Measurements from ENCODE around the gene BCL7C.
"Not testable (repeated sequence)": the region's sequence is repeated elsewhere in the genome, so short reads cannot be mapped to it uniquely, and the experiment has no call there.

Gene BCL7C

DNA sequence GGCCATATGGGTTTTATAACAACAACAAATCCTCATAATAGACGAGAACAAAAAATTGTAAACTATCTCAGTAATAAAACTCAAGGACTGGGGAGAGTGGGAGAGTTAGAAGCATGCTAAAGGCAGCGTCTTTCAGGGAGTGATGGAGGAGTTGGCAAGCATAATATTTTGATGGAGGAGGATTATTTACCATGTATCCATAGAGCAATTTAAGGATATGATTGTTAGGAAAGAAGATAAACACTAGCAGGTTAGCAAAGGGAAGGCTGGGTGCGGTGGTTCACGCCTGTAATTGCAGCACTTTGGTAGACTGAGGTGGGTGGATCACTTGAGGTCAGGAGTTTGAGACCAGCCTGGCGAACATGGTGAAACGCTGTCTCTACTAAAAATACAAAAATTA is 27.8 kb downstream of the BCL7C start:
- no peak overlapping the region for H3K4me3 Mint-ChIP-seq

DNA sequence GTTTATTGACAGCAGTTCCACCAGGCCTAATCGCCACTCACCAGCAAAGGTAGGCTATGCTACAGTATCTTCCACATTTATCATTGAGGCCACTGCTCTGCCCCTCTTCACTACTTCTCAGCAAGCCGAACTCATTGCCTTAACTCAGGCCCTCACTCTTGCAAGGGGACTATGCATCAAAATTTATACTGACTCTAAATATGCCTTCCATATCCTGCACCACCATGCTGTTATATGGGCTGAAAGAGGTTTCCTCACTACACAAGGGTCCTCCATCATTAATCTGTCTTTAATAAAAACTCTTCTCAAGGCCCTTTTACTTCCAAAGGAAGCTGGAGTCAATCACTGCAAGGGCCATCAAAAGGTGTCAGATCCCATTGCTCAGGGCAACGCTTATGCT is 30.7 kb downstream of the BCL7C start:
- H3K9me3 Mint-ChIP-seq, H3K27ac Mint-ChIP-seq, H3K4me3 Mint-ChIP-seq, H3K4me1 Mint-ChIP-seq, H3K36me3 Mint-ChIP-seq, H3K27me3 Mint-ChIP-seq: not testable (repeated sequence)

More for the DNA sequence above, 27.8 kb downstream of the BCL7C start:
- no peaks in the 10 kb centered on the region for H3K4me1 Mint-ChIP-seq
- no peaks in the 10 kb centered on the region for H3K27me3 Mint-ChIP-seq
- H3K27ac Mint-ChIP-seq: no peak overlapping the region
- H3K36me3 Mint-ChIP-seq: no peaks in the 10 kb centered on the region
- no peaks in the 10 kb centered on the region for H3K9me3 Mint-ChIP-seq

DNA sequence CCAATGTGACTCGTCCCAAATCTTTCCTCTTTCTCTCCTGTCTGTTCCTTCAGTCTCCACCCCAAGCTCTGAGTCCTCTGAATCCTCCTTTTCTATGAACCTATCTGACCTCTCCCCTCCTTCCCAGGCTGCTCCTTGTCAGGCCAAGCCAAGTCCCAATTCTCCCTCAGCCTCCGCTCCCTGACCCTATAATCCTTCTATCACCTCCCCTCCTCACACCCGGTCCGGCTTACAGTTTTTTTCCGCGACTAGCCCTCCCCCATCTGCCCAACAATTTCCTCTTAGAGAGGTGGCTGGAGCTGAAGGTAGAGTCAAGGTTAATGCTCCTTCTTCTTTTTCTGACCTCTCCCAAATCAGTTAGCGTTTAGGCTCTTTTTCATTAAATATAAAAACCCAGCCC is 33.1 kb downstream of the BCL7C start:
- not testable (repeated sequence) for H3K36me3 Mint-ChIP-seq, H3K27ac Mint-ChIP-seq, H3K27me3 Mint-ChIP-seq, H3K4me1 Mint-ChIP-seq, H3K4me3 Mint-ChIP-seq, H3K9me3 Mint-ChIP-seq

DNA sequence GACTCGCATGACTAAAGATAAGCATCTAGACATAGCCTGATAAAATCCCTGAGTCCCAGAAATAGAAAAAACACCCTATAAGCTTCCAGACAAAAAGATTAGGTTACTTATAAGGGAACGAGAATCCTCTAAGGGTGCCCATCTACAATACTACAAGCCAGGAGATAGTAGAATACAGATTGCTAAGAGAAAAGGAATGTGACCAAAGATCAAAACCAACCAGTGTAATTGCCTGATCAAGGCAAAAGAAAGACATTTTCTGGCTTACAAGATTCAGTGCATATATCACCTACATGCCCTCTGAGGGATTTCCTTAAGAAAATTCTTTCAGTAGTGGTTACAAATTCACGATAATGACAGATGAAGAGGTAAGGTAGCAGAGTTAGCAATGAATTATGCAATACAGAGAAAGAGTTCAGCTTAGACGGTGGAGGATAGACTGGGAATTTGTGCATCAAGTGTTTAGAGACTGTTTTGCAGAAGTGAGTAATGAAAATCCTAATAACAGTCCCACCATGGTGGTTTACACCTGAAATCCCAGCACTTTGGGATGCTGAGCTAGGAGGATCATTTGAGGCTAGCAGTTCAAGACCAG is 35.0 kb downstream of the BCL7C start:
- no peak overlapping the region for H3K4me3 Mint-ChIP-seq
- H3K36me3 Mint-ChIP-seq: no peaks in the 10 kb centered on the region
- H3K27me3 Mint-ChIP-seq: no peaks in the 10 kb centered on the region
- no peaks in the 10 kb centered on the region for H3K4me1 Mint-ChIP-seq
- H3K27ac Mint-ChIP-seq: no peak overlapping the region
- no peaks in the 10 kb centered on the region for H3K9me3 Mint-ChIP-seq

DNA sequence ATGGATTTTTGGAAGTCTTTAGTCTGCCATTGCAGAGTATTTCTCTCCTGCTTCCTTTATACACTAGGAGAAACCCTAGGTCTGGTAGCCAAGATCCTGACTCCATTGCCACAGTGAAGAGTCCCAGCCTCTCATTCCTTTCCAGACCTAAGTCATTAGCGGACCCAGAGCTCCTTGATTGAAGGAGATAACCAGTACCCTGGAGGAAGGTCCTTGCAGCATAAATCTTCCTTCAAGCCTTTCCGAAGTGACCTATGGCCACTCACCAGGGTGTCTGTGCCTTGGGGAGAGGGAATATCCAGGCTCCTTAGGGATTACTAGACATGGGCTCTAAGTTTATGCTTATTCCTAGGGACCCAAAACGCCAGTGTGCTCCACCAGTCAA is 35.8 kb downstream of the BCL7C start:
- H3K27ac Mint-ChIP-seq: no peak overlapping the region
- H3K4me1 Mint-ChIP-seq: no peaks in the 10 kb centered on the region
- no peak overlapping the region for H3K4me3 Mint-ChIP-seq
- H3K27me3 Mint-ChIP-seq: no peaks in the 10 kb centered on the region
- H3K9me3 Mint-ChIP-seq: no peaks in the 10 kb centered on the region
- H3K36me3 Mint-ChIP-seq: peaks cover 3% of the 10 kb centered on the region

DNA sequence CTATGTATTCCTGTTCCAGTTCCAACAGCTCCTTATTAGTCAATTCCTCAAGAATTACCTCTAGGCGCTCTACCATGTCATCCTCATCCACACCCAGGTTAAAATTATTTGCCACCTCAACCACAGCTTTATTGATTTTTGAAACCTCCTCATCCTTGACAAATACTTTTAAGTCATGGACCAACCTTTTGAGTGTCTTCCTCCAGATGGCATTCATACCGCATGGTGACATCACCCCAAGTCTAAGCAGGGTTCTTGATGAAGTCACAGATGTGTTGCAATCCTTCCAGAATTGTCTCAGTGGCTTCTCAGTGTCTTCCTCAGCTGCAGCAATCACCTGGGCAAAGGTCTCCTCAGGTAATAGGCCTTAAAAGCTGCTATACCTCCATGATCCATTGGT is 40.1 kb downstream of the BCL7C start:
- H3K4me3 Mint-ChIP-seq: no peak overlapping the region
- no peak overlapping the region for H3K27ac Mint-ChIP-seq
- H3K36me3 Mint-ChIP-seq: peaks cover 3% of the 10 kb centered on the region
- H3K9me3 Mint-ChIP-seq: no peaks in the 10 kb centered on the region
- H3K4me1 Mint-ChIP-seq: no peaks in the 10 kb centered on the region
- no peaks in the 10 kb centered on the region for H3K27me3 Mint-ChIP-seq

DNA sequence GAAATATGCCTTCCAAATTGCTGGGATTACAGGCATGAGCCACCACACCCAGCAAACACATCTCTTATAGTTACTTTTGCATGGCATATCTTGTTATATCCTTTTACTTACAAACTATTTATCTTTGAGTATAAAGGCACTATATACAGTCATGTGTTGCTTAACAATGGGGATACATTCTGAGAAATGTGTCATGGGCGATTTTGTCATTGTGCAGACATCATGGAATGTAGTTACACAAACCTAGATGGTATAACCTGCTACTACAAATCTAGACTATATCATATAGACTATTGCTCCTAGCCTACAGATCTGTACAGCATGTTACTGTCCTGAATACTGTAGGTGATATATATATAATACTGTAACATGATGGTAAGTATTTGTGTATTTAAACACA is 43.6 kb downstream of the BCL7C start:
- Mint-ChIP-seq H3K27ac (no peak overlapping the region), H3K27me3 (no peaks in the 10 kb centered on the region), H3K4me1 (peaks cover 1% of the 10 kb centered on the region), H3K4me3 (no peak overlapping the region), H3K9me3 (no peaks in the 10 kb centered on the region), H3K36me3 (peaks cover 3% of the 10 kb centered on the region)

DNA sequence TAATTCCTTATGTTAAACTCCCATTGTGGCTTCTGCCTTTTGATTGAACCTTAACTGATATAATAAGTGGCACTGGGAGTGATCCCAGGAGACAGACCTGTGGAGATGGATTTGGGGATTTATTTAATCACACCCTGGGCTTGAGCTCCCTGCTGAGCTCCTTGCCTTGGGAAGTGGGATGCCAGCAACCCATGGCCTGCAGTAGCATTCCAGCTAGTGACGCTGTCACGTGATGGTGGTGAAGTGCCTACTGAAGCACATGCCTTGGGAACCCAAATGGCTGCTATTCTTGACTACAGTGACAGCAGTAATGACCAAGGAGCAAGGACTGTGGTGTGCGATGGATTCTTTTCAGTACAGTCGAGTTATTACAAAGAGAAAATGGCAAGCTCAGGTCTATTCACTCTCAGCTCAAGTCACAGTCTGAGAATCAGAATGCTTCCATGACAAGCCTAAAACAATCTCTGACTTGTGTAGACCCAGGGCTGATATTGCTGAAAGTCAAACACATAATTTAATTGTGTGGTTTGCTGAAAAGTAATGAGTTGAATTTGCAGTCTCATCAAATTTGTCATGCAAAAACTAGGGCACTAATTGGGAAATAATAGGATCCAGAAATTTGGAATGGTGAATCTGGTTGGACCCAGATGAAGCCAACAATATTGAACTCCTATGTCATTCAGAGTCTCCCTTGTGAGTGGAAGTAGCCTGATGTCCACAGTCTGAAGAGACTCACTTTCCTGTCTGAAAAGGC is 47.1 kb downstream of the BCL7C start:
- Mint-ChIP-seq H3K27me3 (no peaks in the 10 kb centered on the region), H3K9me3 (no peaks in the 10 kb centered on the region), H3K36me3 (no peaks in the 10 kb centered on the region), H3K4me1 (peaks cover 10% of the 10 kb centered on the region), H3K4me3 (no peak overlapping the region), H3K27ac (no peak overlapping the region)

DNA sequence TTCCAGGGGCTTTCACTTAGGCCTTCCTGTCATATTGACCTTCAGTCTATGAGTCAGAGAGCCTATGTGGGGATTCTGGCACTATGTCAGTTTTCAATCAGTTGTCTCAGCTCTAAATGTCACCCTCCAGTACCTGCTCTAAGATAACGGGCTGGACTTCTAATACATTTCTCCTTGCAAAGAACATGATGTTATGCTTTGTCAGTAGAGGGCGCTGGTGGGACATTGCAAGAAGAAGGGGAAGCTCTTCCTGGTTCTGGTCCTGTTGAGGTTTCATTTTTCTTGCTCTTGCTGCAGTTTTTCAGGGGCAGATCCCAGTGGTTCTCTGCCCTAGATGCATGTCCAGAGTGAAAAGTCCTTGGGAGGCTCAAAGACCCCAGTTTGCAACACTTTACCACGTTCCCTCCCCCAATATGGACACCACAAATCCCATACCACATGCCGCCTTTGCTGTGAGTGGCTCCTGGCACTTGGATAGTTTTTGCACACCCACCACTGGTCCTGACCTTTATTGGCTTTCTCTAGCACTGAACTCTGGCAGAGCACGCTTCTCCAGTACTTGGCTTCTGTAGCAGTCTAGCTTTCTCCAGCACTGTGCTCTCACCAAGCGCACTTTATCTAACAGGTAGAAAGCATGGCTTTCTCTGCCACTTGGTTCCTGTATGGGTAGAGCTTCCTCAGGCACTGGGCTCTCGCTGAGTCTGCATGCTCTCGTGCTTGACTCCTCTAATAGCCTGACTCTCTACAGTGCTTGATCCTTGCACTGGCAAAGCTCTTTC is 49.0 kb downstream of the BCL7C start:
- H3K9me3 Mint-ChIP-seq: no peaks in the 10 kb centered on the region
- H3K36me3 Mint-ChIP-seq: no peaks in the 10 kb centered on the region
- H3K27ac Mint-ChIP-seq: no peak overlapping the region
- H3K4me1 Mint-ChIP-seq: peaks cover 10% of the 10 kb centered on the region
- peak overlapping the region; percentile 19 for H3K4me3 Mint-ChIP-seq
- H3K27me3 Mint-ChIP-seq: no peaks in the 10 kb centered on the region

DNA sequence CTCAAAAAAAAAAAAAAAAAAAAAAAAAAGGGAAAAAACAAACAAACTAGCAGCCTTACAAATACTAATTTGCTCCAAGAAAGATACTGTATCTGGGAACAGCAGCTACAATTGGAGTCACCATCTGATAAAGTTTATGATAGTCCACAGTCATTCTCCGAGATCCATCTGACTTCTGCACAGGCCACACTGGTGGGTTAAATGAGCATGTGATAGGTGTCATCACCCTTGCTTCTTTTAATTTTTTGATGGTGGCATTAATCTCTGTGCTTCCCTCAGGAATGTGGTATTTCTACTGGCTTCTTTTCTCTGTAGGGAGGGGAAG is 49.6 kb downstream of the BCL7C start:
- Mint-ChIP-seq H3K27me3 (no peaks in the 10 kb centered on the region), H3K4me3 (no peak overlapping the region), H3K4me1 (peaks cover 10% of the 10 kb centered on the region), H3K27ac (no peak overlapping the region), H3K9me3 (no peaks in the 10 kb centered on the region), H3K36me3 (no peaks in the 10 kb centered on the region)

DNA sequence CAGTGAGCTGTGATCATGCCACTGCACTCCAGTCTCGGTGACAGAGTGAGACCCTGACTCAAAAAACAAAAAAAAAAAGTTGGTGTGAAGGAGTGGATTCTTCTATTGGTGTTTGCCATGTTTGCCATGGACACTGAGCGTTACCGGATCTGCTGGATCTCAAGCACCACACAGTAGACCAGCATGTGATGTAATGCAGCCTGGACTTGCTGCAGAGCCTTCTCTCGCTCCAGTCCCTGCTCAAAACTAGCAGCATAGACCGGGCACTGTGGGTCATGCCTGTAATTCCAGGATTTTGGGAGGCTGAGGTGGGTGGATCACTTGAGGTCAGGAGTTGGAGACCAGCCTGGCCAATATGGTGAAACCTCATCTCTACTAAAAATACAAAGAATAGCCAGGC is 50.4 kb downstream of the BCL7C start:
- Mint-ChIP-seq H3K27ac (no peak overlapping the region), H3K4me3 (no peak overlapping the region), H3K27me3 (no peaks in the 10 kb centered on the region), H3K36me3 (no peaks in the 10 kb centered on the region), H3K4me1 (peaks cover 10% of the 10 kb centered on the region), H3K9me3 (no peaks in the 10 kb centered on the region)

DNA sequence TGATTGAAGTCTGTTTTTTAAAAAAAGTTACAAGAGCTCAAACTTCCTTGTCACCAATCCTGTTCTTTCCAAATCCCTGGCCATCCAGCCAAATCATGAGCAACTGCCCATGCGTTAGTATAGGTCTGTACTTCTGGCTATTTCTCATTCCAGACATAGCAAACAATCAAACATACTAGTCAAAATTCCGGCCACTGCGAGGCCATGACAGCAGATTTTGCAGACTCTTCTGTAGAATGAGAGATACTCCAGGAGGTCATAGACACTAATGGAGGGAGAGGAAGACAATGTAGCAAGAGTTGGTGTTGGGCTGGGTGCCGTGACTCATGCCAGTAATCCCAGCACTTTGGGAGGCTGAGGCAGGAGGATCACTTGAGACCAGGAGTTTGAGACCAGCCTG is 50.9 kb downstream of the BCL7C start:
- Mint-ChIP-seq H3K4me3 (no peak overlapping the region), H3K27ac (peak overlapping the region; percentile 72), H3K36me3 (no peaks in the 10 kb centered on the region)

DNA sequence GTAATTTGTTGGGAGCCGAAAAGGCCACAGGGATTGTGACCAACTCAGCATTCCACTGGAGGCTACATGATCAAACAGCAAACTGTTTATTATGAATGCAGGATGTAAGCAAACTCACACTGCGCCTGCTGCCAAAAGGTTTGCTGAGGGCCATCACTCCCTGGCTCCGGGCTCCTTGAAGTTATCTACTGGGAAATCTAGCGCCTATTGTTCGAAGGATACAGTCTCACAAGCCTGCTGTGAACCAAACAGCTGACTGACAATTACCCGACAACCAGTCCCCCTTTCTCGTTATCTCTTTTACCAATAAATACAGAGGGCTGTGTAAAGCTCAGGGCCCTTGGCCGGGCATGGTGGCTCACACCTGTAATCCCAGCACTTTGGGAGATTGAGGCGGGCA is 52.5 kb downstream of the BCL7C start:
- no peaks in the 10 kb centered on the region for H3K9me3 Mint-ChIP-seq
- no peak overlapping the region for H3K4me3 Mint-ChIP-seq
- no peaks in the 10 kb centered on the region for H3K27me3 Mint-ChIP-seq
- H3K36me3 Mint-ChIP-seq: no peaks in the 10 kb centered on the region
- peaks cover 10% of the 10 kb centered on the region for H3K4me1 Mint-ChIP-seq
- H3K27ac Mint-ChIP-seq: no peak overlapping the region

More for the DNA sequence above, 50.9 kb downstream of the BCL7C start:
- no peaks in the 10 kb centered on the region for H3K9me3 Mint-ChIP-seq
- peaks cover 10% of the 10 kb centered on the region for H3K4me1 Mint-ChIP-seq
- no peaks in the 10 kb centered on the region for H3K27me3 Mint-ChIP-seq

DNA sequence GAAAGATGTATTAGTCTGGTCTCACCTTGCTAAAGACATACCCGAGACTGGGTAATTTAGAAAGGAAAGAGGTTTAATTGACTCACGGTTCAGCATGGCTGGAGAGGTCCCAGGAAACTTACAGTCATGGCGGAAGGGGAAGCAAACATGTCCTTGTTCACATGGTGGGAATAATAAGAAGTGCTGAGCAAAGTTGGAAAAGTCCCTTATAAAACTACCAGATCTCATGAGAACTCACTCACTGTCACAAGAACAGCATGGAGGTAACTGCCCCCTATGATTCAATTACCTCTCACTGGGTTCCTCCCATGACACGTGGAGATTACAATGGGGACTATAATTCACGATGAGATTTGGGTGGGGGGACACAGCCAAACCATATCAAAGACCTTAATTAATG is 53.3 kb downstream of the BCL7C start:
- Mint-ChIP-seq H3K27me3 (no peaks in the 10 kb centered on the region), H3K4me1 (peaks cover 10% of the 10 kb centered on the region), H3K27ac (no peak overlapping the region), H3K9me3 (no peaks in the 10 kb centered on the region), H3K36me3 (no peaks in the 10 kb centered on the region), H3K4me3 (no peak overlapping the region)

DNA sequence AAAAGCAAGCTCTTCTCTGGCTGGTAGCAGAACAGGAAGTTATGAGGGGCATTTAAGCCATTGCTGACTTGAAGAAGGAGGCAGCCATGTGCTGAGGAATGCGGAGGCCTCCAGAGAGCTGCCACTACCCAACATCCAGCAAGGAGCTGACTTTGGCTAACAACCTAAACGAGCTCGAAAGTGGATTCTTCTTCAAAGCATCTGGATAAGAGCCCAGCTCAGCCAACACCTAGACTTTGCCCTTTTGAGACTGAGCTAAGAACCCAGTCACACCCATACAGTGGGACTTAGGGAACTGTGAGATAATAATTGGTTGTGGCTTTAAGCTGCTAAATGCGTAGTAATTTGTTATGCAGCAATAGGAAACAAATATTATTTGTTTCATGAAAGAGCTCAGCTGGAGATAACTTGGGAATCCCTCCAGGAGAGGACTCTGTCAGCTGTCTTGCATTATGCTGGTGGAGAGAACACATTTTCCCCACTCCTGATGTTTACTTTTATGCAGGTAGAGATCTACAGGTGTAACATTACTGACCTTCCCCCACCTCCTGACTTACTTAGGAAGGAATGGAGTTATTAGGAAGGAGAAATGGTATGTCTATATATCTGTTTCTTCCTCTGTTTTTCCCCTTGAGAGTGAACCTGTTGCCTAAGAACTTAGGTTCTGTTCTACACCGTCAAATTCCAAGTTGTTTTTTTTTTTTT is 54.2 kb downstream of the BCL7C start:
- H3K9me3 Mint-ChIP-seq: no peaks in the 10 kb centered on the region
- H3K27ac Mint-ChIP-seq: no peak overlapping the region
- H3K27me3 Mint-ChIP-seq: no peaks in the 10 kb centered on the region
- H3K36me3 Mint-ChIP-seq: no peaks in the 10 kb centered on the region
- no peak overlapping the region for H3K4me3 Mint-ChIP-seq
- peaks cover 3% of the 10 kb centered on the region for H3K4me1 Mint-ChIP-seq

All from activated naive CD4-positive, alpha-beta T cell treated with anti-CD3 and anti-CD28 coated beads, Interleukin-2, amount 50 U/mL, for 24 hours (primary cell).